ENCODE measurements around the gene SLC19A1.

- TF ChIP-seq EZH2 (IDR thresholded peaks at IDR 0.05; ENCODE audit: borderline replicate concordance, low read depth, low read length, severe bottlenecking) (no peak), CTCF (IDR thresholded peaks at IDR 0.05; ENCODE audit: borderline replicate concordance, extremely low read depth, low read length, poor library complexity, severe bottlenecking) (no peak)
These were observed 91.0 kb downstream of the SLC19A1 start for GRCh38 chr21:45451091-45451740.
